B cell (primary cell): ENCODE data around the gene PGM1.

Experiments used
- CTCF ChIP-seq: fragments of 200-600 bp; IDR thresholded peaks from one replicate; pipeline ENCODE4 v1.8.0; 2022; ENCODE audit warnings: antibody characterized with exemption, mild to moderate bottlenecking
- EZH2 ChIP-seq: IDR thresholded peaks from 2 replicates; pipeline ENCODE4 v1.6.1; 2012; ENCODE audit warnings: borderline replicate concordance, low read depth, mild to moderate bottlenecking, moderate library complexity, low read length; ENCODE audit not compliant: insufficient read depth, poor library complexity, severe bottlenecking

- TF ChIP-seq CTCF (no peak), EZH2 (no peak)
These were observed 3.0 kb upstream of the PGM1 start for GRCh38 chr1:63590166-63590560.
